GM13976 (cell line): ENCODE data around the gene UQCRHL.

Experiments used
- DNase-seq: peaks from one replicate; pipeline ENCODE4 v3.0.0; 2012; ENCODE audit warnings: low spot score
- in situ Hi-C: fragments of 300-500 bp; cut with MboI; formaldehyde crosslinking; loops from one replicate; pipeline ENCODE4 v1.12.0; 2022; ENCODE audit warnings: low sequenced_read_pairs, mixed read lengths, inconsistent platforms; ENCODE audit not compliant: unreplicated experiment
- TF ChIP-seq, protein P1 (sequence below): IDR thresholded peaks from 2 replicates; pipeline ENCODE4 v1.5.1; 2012; ENCODE audit warnings: borderline replicate concordance, mild to moderate bottlenecking; ENCODE audit not compliant: insufficient read depth; ENCODE audit errors: extremely low read depth, missing control alignments, control extremely low read depth

The UQCRHL gene

DNA sequence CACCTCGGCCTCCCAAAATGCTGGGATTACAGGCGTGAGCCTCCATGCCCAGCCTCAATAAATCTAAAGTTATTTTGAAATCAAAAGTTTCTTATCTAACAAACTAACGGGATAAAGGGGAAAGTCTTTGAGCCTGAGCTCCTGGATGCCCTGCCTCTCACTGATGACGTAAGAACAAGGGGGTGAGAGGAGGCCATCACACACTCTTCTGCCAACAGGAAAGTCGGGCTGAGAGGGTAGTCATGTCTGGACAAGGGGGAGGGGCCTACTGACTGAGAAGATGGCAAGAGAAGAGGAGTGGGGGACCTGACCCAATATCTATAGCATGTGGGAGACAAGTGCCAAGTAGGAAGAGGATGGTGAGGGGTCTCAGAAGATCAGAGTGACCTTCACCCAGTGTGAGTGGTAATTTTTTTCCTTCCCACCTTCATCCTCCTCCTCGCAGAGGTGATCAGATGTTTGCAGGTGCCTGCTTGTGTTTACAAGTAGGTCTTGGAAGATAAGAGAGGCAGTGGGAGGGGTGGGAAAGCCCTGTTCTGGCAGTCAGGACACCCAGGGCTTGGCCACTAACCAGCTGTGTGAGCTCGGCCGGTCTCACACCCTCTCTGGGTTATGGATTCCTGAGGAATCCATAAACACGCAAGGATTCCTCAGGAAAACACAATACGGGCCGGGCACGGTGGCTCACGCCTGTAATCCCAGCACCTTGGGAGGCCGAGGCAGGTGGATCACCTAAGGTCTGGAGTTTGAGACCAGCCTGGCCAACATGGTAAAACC lies 9.6 kb downstream of the UQCRHL start:
- TF ChIP-seq, protein P1, sequence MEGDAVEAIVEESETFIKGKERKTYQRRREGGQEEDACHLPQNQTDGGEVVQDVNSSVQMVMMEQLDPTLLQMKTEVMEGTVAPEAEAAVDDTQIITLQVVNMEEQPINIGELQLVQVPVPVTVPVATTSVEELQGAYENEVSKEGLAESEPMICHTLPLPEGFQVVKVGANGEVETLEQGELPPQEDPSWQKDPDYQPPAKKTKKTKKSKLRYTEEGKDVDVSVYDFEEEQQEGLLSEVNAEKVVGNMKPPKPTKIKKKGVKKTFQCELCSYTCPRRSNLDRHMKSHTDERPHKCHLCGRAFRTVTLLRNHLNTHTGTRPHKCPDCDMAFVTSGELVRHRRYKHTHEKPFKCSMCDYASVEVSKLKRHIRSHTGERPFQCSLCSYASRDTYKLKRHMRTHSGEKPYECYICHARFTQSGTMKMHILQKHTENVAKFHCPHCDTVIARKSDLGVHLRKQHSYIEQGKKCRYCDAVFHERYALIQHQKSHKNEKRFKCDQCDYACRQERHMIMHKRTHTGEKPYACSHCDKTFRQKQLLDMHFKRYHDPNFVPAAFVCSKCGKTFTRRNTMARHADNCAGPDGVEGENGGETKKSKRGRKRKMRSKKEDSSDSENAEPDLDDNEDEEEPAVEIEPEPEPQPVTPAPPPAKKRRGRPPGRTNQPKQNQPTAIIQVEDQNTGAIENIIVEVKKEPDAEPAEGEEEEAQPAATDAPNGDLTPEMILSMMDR, result no peak
- no peak for DNase-seq
- in situ Hi-C loops, result no loop called here

- DNase-seq, result no peak
- in situ Hi-C loops, result no loop called here
- TF ChIP-seq, protein P1, result no peak
Observed at GRCh38 chr1:15796086-15796462, 11.4 kb downstream of the UQCRHL start.

DNA sequence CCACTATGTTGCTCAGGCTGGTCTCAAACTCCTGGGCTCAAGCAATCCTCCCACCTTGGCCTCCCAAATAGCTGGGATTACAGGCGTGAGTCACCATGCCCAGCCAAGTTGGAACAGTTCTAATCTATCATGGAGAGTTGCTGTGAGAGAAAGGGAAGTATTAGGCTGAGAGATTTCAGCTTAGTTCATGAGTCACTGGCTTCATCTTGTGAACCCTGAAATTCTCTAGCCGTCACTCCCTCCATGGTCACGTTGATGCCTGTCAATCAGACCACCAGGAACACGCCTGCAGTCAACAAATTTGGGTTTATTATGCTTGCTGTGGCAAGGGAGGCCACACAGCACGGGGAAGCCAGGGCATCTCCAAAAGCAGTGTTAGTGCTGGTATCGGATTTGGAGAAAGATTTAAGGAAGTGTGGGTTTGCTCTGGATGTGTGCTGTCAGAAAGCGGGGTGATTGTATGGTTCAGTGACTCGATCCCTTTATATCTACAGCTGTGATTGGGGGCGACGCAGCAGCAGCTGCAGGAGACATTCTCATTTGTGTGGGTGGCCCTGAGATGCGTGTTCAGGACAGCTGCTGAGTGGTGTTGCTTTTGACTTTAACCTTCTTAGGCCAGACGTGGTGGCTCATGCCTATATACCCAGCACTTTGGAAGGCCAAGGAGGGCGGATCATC lies 18.7 kb downstream of the UQCRHL start:
- TF ChIP-seq, protein P1, result no peak
- DNase-seq, result peak; percentile 60
- in situ Hi-C loops, result no loop called here

- TF ChIP-seq, protein P1, result no peak
- in situ Hi-C loops, result no loop called here
- DNase-seq, result no peak
Observed at GRCh38 chr1:15786581-15786980, 20.9 kb downstream of the UQCRHL start.

- DNase-seq, result no peak
- TF ChIP-seq, protein P1, result no peak
- in situ Hi-C loops, result no loop called here
Observed at GRCh38 chr1:15785683-15786082, 21.8 kb downstream of the UQCRHL start.

GRCh38 chr1:15777909-15778707 lies 29.3 kb downstream of the UQCRHL start:
- TF ChIP-seq, protein P1, result no peak
- in situ Hi-C loops, result no loop called here
- no peak for DNase-seq
